Endothelial cell (in vitro differentiated cells): ENCODE measurements around the gene FOLR1. TPM values are rescaled to one million over a fixed set of nuclear protein-coding genes. Genes with fewer than 3 reads are reported as not detected.

Source experiments
- DNase-seq: peaks from one replicate; pipeline ENCODE4 v3.0.0; 2021; ENCODE audit warnings: low spot score
- H3K27ac Mint-ChIP-seq: one replicate; pipeline ENCODE4 v1.8.0; 2021; ENCODE audit warnings: mixed read lengths, inconsistent platforms; ENCODE audit not compliant: unreplicated experiment
- H3K27me3 Mint-ChIP-seq: one replicate; pipeline ENCODE4 v1.8.0; 2021; ENCODE audit warnings: mild to moderate bottlenecking, moderate library complexity, mixed read lengths, inconsistent platforms; ENCODE audit not compliant: unreplicated experiment
- H3K36me3 Mint-ChIP-seq: one replicate; pipeline ENCODE4 v1.8.0; 2021; ENCODE audit warnings: mild to moderate bottlenecking, low read depth, mixed read lengths, inconsistent platforms; ENCODE audit not compliant: unreplicated experiment
- H3K4me1 Mint-ChIP-seq: one replicate; pipeline ENCODE4 v1.8.0; 2021; ENCODE audit warnings: mild to moderate bottlenecking, mixed read lengths, inconsistent platforms; ENCODE audit not compliant: unreplicated experiment
- H3K4me3 Mint-ChIP-seq: one replicate; pipeline ENCODE4 v1.8.0; 2021; ENCODE audit warnings: mild to moderate bottlenecking, mixed read lengths, inconsistent platforms; ENCODE audit not compliant: unreplicated experiment
- H3K9me3 Mint-ChIP-seq: one replicate; pipeline ENCODE4 v1.8.0; 2021; ENCODE audit warnings: mixed read lengths, inconsistent platforms; ENCODE audit not compliant: unreplicated experiment
- total RNA-seq: library from RNA; stranded (reverse); fragmentation: NEBNext Ultra II Directional; extraction: Animal tissue kit (Norgen Biotek cat#: 25700); gene quantifications from one replicate; pipeline ENCODE4 v1.2.1, GENCODE V29; 2021; ENCODE audit not compliant: unreplicated experiment
- TF ChIP-seq, protein P1 (sequence below): fragments of 200-600 bp; sonication (generic); IDR thresholded peaks from one replicate; pipeline ENCODE4 v1.5.0; 2021; ENCODE audit warnings: antibody characterized with exemption; ENCODE audit not compliant: unreplicated experiment

FOLR1 gene
- total RNA-seq, 1 donor from 2014 or later, result not detected

DNA sequence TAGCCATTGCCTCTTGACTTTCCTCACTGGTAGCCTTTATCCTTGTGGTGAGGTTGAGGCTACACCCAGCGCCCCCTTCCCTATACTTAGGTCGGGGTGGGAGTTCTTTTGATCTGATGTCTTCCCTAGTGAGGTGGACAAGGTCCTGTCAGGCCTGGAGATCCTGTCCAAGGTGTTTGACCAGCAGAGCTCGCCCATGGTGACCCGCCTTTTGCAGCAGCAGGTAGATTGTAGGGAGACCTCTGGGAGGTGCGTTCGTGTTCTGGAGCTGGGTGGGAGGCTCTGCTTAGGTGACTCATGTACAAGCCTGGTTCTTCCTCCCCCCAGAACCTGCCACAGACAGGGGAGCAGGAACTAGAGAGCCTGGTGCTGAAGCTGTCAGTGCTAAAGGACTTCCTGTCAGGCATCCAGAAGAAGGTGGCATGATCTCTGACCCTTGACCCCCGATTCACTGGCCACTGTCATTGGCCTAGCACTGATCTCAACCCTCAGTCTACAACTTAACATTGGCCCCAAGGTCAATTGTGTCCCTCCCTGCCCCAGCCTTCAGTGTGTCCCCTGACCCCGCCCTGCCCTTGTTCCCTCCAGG, 37.5 kb downstream of the FOLR1 start:
- Mint-ChIP-seq H3K4me1 (peaks cover 12% of the 10 kb centered on the region), H3K27me3 (peaks cover 12% of the 10 kb centered on the region), H3K27ac (no peak overlapping the region), H3K36me3 (peaks cover 30% of the 10 kb centered on the region), H3K9me3 (no peaks in the 10 kb centered on the region), H3K4me3 (peak overlapping the region; percentile 25)
- TF ChIP-seq, protein P1, sequence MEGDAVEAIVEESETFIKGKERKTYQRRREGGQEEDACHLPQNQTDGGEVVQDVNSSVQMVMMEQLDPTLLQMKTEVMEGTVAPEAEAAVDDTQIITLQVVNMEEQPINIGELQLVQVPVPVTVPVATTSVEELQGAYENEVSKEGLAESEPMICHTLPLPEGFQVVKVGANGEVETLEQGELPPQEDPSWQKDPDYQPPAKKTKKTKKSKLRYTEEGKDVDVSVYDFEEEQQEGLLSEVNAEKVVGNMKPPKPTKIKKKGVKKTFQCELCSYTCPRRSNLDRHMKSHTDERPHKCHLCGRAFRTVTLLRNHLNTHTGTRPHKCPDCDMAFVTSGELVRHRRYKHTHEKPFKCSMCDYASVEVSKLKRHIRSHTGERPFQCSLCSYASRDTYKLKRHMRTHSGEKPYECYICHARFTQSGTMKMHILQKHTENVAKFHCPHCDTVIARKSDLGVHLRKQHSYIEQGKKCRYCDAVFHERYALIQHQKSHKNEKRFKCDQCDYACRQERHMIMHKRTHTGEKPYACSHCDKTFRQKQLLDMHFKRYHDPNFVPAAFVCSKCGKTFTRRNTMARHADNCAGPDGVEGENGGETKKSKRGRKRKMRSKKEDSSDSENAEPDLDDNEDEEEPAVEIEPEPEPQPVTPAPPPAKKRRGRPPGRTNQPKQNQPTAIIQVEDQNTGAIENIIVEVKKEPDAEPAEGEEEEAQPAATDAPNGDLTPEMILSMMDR, result no peak
- no peak for DNase-seq

DNA sequence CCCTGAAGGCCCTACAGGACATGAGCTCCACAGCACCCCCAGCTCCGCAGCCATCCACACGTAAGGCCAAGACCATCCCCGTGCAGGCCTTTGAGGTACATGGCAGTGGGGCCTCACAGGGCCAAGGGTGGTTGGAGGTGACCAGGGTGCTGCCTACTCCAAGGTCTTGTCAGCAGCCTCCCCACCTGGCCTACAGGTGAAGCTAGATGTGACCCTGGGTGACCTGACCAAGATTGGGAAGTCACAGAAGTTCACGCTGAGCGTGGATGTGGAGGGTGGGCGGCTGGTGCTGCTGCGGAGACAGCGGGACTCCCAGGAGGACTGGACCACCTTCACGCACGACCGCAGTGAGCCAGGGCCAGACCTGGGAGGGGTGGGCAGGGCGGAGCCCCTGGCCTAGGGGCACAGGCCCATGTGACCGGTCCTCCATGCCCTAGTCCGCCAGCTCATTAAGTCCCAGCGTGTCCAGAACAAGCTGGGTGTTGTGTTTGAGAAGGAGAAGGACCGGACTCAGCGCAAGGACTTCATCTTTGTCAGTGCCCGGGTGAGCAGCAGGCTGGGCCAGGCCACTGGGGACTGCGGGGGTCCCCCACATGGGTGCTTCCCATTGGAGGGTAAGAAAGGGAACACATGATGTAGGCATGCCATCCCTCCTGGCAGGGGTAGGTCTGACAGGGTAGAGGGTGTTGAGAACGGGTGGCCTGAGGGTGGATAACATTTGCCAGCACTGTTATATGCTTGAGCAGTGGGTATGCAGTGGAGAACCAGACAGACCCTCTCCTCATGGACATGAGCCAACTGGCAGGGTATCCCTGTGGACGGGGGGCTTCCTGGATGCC, 38.2 kb downstream of the FOLR1 start:
- H3K27ac Mint-ChIP-seq, result no peak overlapping the region
- peaks cover 16% of the 10 kb centered on the region for H3K27me3 Mint-ChIP-seq
- H3K4me1 Mint-ChIP-seq, result peaks cover 15% of the 10 kb centered on the region
- H3K4me3 Mint-ChIP-seq, result no peak overlapping the region
- DNase-seq, result no peak
- peaks cover 34% of the 10 kb centered on the region for H3K36me3 Mint-ChIP-seq
- TF ChIP-seq, protein P1, result no peak
- H3K9me3 Mint-ChIP-seq, result no peaks in the 10 kb centered on the region

DNA sequence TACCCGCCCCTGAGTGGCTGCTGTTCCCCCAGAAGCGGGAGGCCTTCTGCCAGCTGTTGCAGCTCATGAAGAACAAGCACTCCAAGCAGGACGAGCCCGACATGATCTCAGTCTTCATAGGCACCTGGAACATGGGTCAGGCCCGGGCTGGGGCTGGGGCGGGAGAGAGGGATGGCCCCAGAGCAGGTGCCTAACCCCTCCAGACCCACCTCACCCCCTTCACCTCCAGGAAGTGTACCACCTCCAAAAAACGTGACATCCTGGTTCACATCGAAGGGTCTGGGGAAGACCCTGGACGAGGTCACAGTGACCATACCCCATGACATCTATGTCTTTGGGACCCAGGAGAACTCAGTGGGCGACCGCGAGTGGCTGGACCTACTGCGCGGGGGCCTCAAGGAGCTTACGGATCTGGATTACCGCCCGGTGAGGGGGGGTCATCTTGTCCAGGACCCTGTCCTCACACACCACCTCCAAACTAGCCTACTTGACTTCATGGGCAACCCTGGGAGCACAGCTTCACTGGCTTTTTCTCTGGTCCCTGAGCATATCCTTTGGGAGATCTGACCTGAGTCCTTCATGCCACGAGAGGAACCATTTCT, 38.9 kb downstream of the FOLR1 start:
- DNase-seq, result peak; percentile 1
- Mint-ChIP-seq H3K27ac (no peak overlapping the region), H3K9me3 (no peaks in the 10 kb centered on the region), H3K4me1 (peaks cover 8% of the 10 kb centered on the region), H3K4me3 (no peak overlapping the region), H3K36me3 (peaks cover 34% of the 10 kb centered on the region), H3K27me3 (peaks cover 18% of the 10 kb centered on the region)
- TF ChIP-seq, protein P1, result no peak

DNA sequence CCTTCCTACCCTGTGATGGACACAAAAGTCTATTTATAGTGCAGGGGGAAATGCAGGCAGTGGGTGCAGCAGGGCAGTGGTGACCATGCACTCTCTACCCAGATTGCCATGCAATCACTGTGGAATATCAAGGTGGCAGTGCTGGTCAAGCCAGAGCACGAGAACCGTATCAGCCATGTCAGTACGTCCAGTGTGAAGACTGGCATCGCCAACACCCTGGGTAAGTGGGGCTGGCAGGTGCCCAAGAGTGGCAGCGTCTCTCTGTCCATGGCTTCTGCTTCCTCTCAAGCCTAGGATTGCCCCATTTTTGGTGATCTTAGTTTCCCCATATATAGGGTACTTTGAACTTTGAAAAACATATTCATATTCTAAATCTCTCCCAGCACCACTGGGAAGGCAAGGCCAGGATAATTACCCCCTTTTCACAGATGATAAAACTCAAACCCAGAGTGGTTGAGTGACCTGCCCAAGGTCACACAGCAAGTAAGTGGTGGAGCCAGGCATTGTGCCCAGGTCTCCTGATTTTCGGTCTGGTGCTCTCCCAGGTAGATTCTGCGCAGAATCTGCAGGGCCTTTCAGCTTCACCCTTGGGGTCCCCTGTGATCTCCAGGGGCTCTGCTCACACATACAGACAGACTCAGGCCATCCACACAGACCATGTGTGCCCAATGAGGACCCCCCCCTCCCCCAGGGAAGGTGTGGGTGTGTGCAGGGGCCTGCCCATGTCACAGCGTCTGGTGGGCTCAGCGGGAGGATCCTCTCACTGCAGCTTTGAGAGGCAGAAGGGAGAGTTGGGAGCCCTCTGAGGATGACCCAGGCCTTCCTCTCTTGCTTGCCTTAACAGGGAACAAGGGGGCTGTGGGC, 39.7 kb downstream of the FOLR1 start:
- no peak overlapping the region for H3K27ac Mint-ChIP-seq
- peaks cover 8% of the 10 kb centered on the region for H3K4me1 Mint-ChIP-seq
- H3K27me3 Mint-ChIP-seq, result peaks cover 14% of the 10 kb centered on the region
- no peak for DNase-seq
- no peaks in the 10 kb centered on the region for H3K9me3 Mint-ChIP-seq
- no peak overlapping the region for H3K4me3 Mint-ChIP-seq
- TF ChIP-seq, protein P1, result no peak
- peaks cover 34% of the 10 kb centered on the region for H3K36me3 Mint-ChIP-seq
